ENCODE data around the gene ABHD3. TPM values are rescaled to one million over a fixed set of nuclear protein-coding genes. Genes with fewer than 3 reads are reported as not detected.

ABHD3 gene
- total RNA-seq, 2 donors from 2014 or later, result 14.2 to 24.5 TPM

GRCh38 chr18:21741562-21742314 lies 37.2 kb upstream of the ABHD3 start:
- TF ChIP-seq CTCF (conservative IDR thresholded peaks at IDR 0.05), result peak; percentile 14
- H3K4me1 ChIP-seq (ENCODE audit: control insufficient read depth, insufficient read depth, low read length), result peaks cover under 1% of the 10 kb centered on the region
- peak overlapping the region; percentile 99 for H3K4me3 ChIP-seq (ENCODE audit: low read length)
- no peaks in the 10 kb centered on the region for H3K36me3 ChIP-seq (ENCODE audit: control insufficient read depth, insufficient read depth, low read length)
- Mint-ChIP-seq H3K27me3 (ENCODE audit: insufficient read depth) (peaks cover 3% of the 10 kb centered on the region), H3K27ac (peak overlapping the region; percentile 94), H3K9me3 (peaks cover 11% of the 10 kb centered on the region), H3K36me3 (ENCODE audit: low read depth) (peaks cover 7% of the 10 kb centered on the region), H3K4me1 (peaks cover 22% of the 10 kb centered on the region), H3K4me3 (peak overlapping the region; percentile 86)
- DNase-seq, result peak; percentile 72
- peak overlapping the region; percentile 72 for H3K9ac ChIP-seq (ENCODE audit: extremely low read depth, low read length, poor library complexity, severe bottlenecking)
- H3K27ac ChIP-seq (ENCODE audit: low read depth, low read length), result peak overlapping the region; percentile 99
- H3K9me3 ChIP-seq (ENCODE audit: control insufficient read depth, low read length), result no peaks in the 10 kb centered on the region
- H3K27me3 ChIP-seq (ENCODE audit: control insufficient read depth, insufficient read depth, low read length, poor library complexity, severe bottlenecking), result no peaks in the 10 kb centered on the region
- 1 to 5% methylated on average over 13 to 49 of the region's 49 CpGs for WGBS, 2 experiments (ENCODE audit: insufficient coverage in 1 of 2, insufficient read length in 1 of 2)

- Histone ChIP-seq H3K27ac (ENCODE audit: low read depth, low read length) (peak overlapping the region; percentile 99), H3K27me3 (ENCODE audit: control insufficient read depth, insufficient read depth, low read length, poor library complexity, severe bottlenecking) (no peaks in the 10 kb centered on the region), H3K9ac (ENCODE audit: extremely low read depth, low read length, poor library complexity, severe bottlenecking) (peak overlapping the region; percentile 83), H3K4me1 (ENCODE audit: control insufficient read depth, insufficient read depth, low read length) (no peaks in the 10 kb centered on the region), H3K36me3 (ENCODE audit: control insufficient read depth, insufficient read depth, low read length) (no peaks in the 10 kb centered on the region), H3K4me3 (ENCODE audit: low read length) (peak overlapping the region; percentile 99), H3K9me3 (ENCODE audit: control insufficient read depth, low read length) (no peaks in the 10 kb centered on the region)
- Mint-ChIP-seq H3K4me3 (peak overlapping the region; percentile 86), H3K4me1 (peaks cover 17% of the 10 kb centered on the region), H3K27me3 (ENCODE audit: insufficient read depth) (peaks cover 3% of the 10 kb centered on the region), H3K36me3 (ENCODE audit: low read depth) (peaks cover 7% of the 10 kb centered on the region), H3K27ac (no peak overlapping the region), H3K9me3 (peaks cover 16% of the 10 kb centered on the region)
- no peak for DNase-seq
- 0% methylated on average over 41 of the region's 41 CpGs; no CpG with 5 or more reads in 1 of the 2 experiments for WGBS, 2 experiments (ENCODE audit: insufficient coverage in 1 of 2, insufficient read length in 1 of 2)
- TF ChIP-seq CTCF (conservative IDR thresholded peaks at IDR 0.05), result no peak
Observed at GRCh38 chr18:21741312-21741561, 36.7 kb upstream of the ABHD3 start.

- H3K27me3 Mint-ChIP-seq (ENCODE audit: insufficient read depth), result peaks cover 3% of the 10 kb centered on the region
- 0% methylated on average over 18 to 76 of the region's 76 CpGs for WGBS, 2 experiments (ENCODE audit: insufficient coverage in 1 of 2, insufficient read length in 1 of 2)
Observed at GRCh38 chr18:21740538-21741311, 36.2 kb upstream of the ABHD3 start, which contains the start of gene MIB1. Gene MIB1 (plus strand): TSS chr18:21740792. CDS start chr18:21741584, 792 bp downstream.

More at GRCh38 chr18:21740538-21741311, 36.2 kb upstream of the ABHD3 start, which contains the start of gene MIB1:
- Mint-ChIP-seq H3K27ac (peak within 1 kb of the TSS; percentile 97), H3K4me1 (peaks cover 15% of the 10 kb centered on the region), H3K4me3 (peak within 1 kb of the TSS; percentile 86), H3K9me3 (peaks cover 19% of the 10 kb centered on the region), H3K36me3 (ENCODE audit: low read depth) (peaks cover 6% of the 10 kb centered on the region)
- no peaks in the 10 kb centered on the region for H3K4me1 ChIP-seq (ENCODE audit: control insufficient read depth, insufficient read depth, low read length)
- peak within 1 kb of the TSS; percentile 99 for H3K27ac ChIP-seq (ENCODE audit: low read depth, low read length)
- no peaks in the 10 kb centered on the region for H3K27me3 ChIP-seq (ENCODE audit: control insufficient read depth, insufficient read depth, low read length, poor library complexity, severe bottlenecking)
- peak within 1 kb of the TSS; percentile 83 for H3K9ac ChIP-seq (ENCODE audit: extremely low read depth, low read length, poor library complexity, severe bottlenecking)
- DNase-seq, result peak; percentile 99
- H3K4me3 ChIP-seq (ENCODE audit: low read length), result peak within 1 kb of the TSS; percentile 99
- no peak for TF ChIP-seq CTCF (conservative IDR thresholded peaks at IDR 0.05)
- H3K9me3 ChIP-seq (ENCODE audit: control insufficient read depth, low read length), result no peaks in the 10 kb centered on the region
- no peaks in the 10 kb centered on the region for H3K36me3 ChIP-seq (ENCODE audit: control insufficient read depth, insufficient read depth, low read length)

Measured in endodermal cell (in vitro differentiated cells).